ENCODE results near the gene MYBBP1A. TPM values are rescaled to one million over a fixed set of nuclear protein-coding genes. Genes with fewer than 3 reads are reported as not detected.

The MYBBP1A gene
- total RNA-seq, 1 donor from 2014 or later, result 108 TPM

- no peak for TF ChIP-seq CTCF (IDR thresholded peaks at IDR 0.05)
- peaks cover 38% of the 10 kb centered on the region for H3K27me3 Mint-ChIP-seq
- peaks cover 2% of the 10 kb centered on the region for H3K4me1 Mint-ChIP-seq
- H3K4me3 Mint-ChIP-seq, result no peak overlapping the region
- POLR2A ChIA-PET, result no interaction called here
- no peak overlapping the region for H3K27ac Mint-ChIP-seq
- H3K36me3 Mint-ChIP-seq (ENCODE audit: low read depth), result no peaks in the 10 kb centered on the region
- DNase-seq, result no peak
- no peak for ATAC-seq (ENCODE audit: low read depth)
- CTCF ChIA-PET, result no interaction called here
- intact Hi-C loops (cut with micrococcal nuclease), result no loop called here
- H3K9me3 Mint-ChIP-seq, result no peaks in the 10 kb centered on the region
Observed at GRCh38 chr17:4510618-4510941, 44.6 kb downstream of the MYBBP1A start.

- Mint-ChIP-seq H3K36me3 (ENCODE audit: low read depth) (no peaks in the 10 kb centered on the region), H3K4me3 (no peak overlapping the region), H3K4me1 (peaks cover 2% of the 10 kb centered on the region), H3K9me3 (no peaks in the 10 kb centered on the region), H3K27ac (no peak overlapping the region), H3K27me3 (peaks cover 38% of the 10 kb centered on the region)
- DNase-seq (no peak), ATAC-seq (ENCODE audit: low read depth) (no peak)
- TF ChIP-seq CTCF (IDR thresholded peaks at IDR 0.05), result no peak
- intact Hi-C loops (cut with micrococcal nuclease), result no loop called here
- POLR2A ChIA-PET, result no interaction called here
- CTCF ChIA-PET, result no interaction called here
Observed at GRCh38 chr17:4509923-4510617, 45.1 kb downstream of the MYBBP1A start.

- no peak for ATAC-seq (ENCODE audit: low read depth)
- no peak for DNase-seq
- H3K27ac Mint-ChIP-seq, result no peak overlapping the region
- POLR2A ChIA-PET, result no interaction called here
- intact Hi-C loops (cut with micrococcal nuclease), result no loop called here
- CTCF ChIA-PET, result no interaction called here
- no peaks in the 10 kb centered on the region for H3K9me3 Mint-ChIP-seq
- peaks cover 2% of the 10 kb centered on the region for H3K4me1 Mint-ChIP-seq
- TF ChIP-seq CTCF (IDR thresholded peaks at IDR 0.05), result no peak
- H3K4me3 Mint-ChIP-seq, result no peak overlapping the region
- peaks cover 41% of the 10 kb centered on the region for H3K27me3 Mint-ChIP-seq
- no peaks in the 10 kb centered on the region for H3K36me3 Mint-ChIP-seq (ENCODE audit: low read depth)
Observed at GRCh38 chr17:4509401-4509800, 45.8 kb downstream of the MYBBP1A start.

- Mint-ChIP-seq H3K9me3 (no peaks in the 10 kb centered on the region), H3K36me3 (ENCODE audit: low read depth) (no peaks in the 10 kb centered on the region), H3K4me1 (peaks cover 2% of the 10 kb centered on the region), H3K27me3 (peaks cover 49% of the 10 kb centered on the region), H3K4me3 (no peak overlapping the region), H3K27ac (no peak overlapping the region)
- DNase-seq (no peak), ATAC-seq (ENCODE audit: low read depth) (no peak)
- ChIA-PET POLR2A (no interaction called here), CTCF (no interaction called here)
- TF ChIP-seq CTCF (IDR thresholded peaks at IDR 0.05), result no peak
- intact Hi-C loops (cut with micrococcal nuclease), result no loop called here
Observed at GRCh38 chr17:4508207-4508606, 47.0 kb downstream of the MYBBP1A start.

GRCh38 chr17:4507361-4508111 is 47.6 kb downstream of the MYBBP1A start:
- CTCF ChIA-PET, result no interaction called here
- TF ChIP-seq CTCF (IDR thresholded peaks at IDR 0.05), result no peak

More at GRCh38 chr17:4507361-4508111, 47.6 kb downstream of the MYBBP1A start:
- no peaks in the 10 kb centered on the region for H3K9me3 Mint-ChIP-seq
- intact Hi-C loops (cut with micrococcal nuclease), result no loop called here
- no peaks in the 10 kb centered on the region for H3K36me3 Mint-ChIP-seq (ENCODE audit: low read depth)
- no peak overlapping the region for H3K27ac Mint-ChIP-seq
- no peak overlapping the region for H3K4me3 Mint-ChIP-seq
- H3K4me1 Mint-ChIP-seq, result peaks cover 2% of the 10 kb centered on the region
- POLR2A ChIA-PET, result no interaction called here
- DNase-seq, result no peak
- peaks cover 54% of the 10 kb centered on the region for H3K27me3 Mint-ChIP-seq
- ATAC-seq (ENCODE audit: low read depth), result no peak
